ENCODE data around the gene ELMO3. TPM values are rescaled to one million over a fixed set of nuclear protein-coding genes. Genes with fewer than 3 reads are reported as not detected.

Gene ELMO3
- total RNA-seq, 1 experiment from 2014 or later: 8.6 TPM

GRCh38 chr16:67184995-67185650 is 13.8 kb upstream of the ELMO3 start:
- H3K27ac Mint-ChIP-seq: no peak overlapping the region
- H3K23ac ChIP-seq (ENCODE audit: insufficient read length, low read depth, low read length): no peak overlapping the region

More at GRCh38 chr16:67184995-67185650, 13.8 kb upstream of the ELMO3 start:
- H3K79me2 ChIP-seq (ENCODE audit: insufficient read depth, low read length): no peaks in the 10 kb centered on the region
- no peak overlapping the region for H2BK15ac ChIP-seq (ENCODE audit: low read depth, low read length)
- no peak overlapping the region for H2BK5ac ChIP-seq (ENCODE audit: insufficient read length, low read length)
- peak; percentile 87 for TF ChIP-seq CTCF (conservative IDR thresholded peaks at IDR 0.05)
- DNase-seq: peak; percentile 96
- H3K27me3 ChIP-seq (ENCODE audit: insufficient read depth, low read length): peaks cover 4% of the 10 kb centered on the region; the same call in 1 of the 2 replicates
- H2AK5ac ChIP-seq (ENCODE audit: insufficient read length, low read length): no peak overlapping the region
- H3K79me1 ChIP-seq (ENCODE audit: insufficient read depth, low read depth, low read length, poor library complexity, severe bottlenecking): no peaks in the 10 kb centered on the region
- no peak overlapping the region for H3T11ph ChIP-seq (ENCODE audit: low read length)
- no peak overlapping the region for H4K5ac ChIP-seq (ENCODE audit: insufficient read length, low read depth, low read length)
- no peaks in the 10 kb centered on the region; a peak in 1 of 5 replicates for H3K9me3 Mint-ChIP-seq
- no peaks in the 10 kb centered on the region for H4K20me1 ChIP-seq (ENCODE audit: control insufficient read depth, insufficient read depth, insufficient read length)
- peak overlapping the region; percentile 63 to 81 for H3K4me3 Mint-ChIP-seq
- H3K23me2 ChIP-seq (ENCODE audit: insufficient read length, low read depth, low read length, poor library complexity, severe bottlenecking): peaks cover 12% of the 10 kb centered on the region
- H3K9ac ChIP-seq (ENCODE audit: extremely low read depth, insufficient read length, low read length): no peak overlapping the region
- no peak overlapping the region for H3K4ac ChIP-seq (ENCODE audit: low read depth, low read length)
- no peaks in the 10 kb centered on the region for H3K9me3 ChIP-seq (ENCODE audit: control insufficient read depth, low read depth, low read length)
- H3K56ac ChIP-seq (ENCODE audit: insufficient read length, low read depth, low read length): no peak overlapping the region
- H2AFZ ChIP-seq (ENCODE audit: low read length): no peak overlapping the region
- no peak overlapping the region for H2BK120ac ChIP-seq (ENCODE audit: low read depth, low read length, poor library complexity, severe bottlenecking)
- H3K27me3 Mint-ChIP-seq (ENCODE audit: low read depth): peaks cover 29% of the 10 kb centered on the region
- peaks cover 6% of the 10 kb centered on the region; the same call in 1 of the 2 replicates for H3K4me1 ChIP-seq (ENCODE audit: insufficient read depth, low read length)
- H4K8ac ChIP-seq (replicated peaks; ENCODE audit: insufficient read length, low read depth, low read length): no peak overlapping the region
- no peak overlapping the region for H3K14ac ChIP-seq (ENCODE audit: insufficient read depth, low read length)
- no peak overlapping the region for H3K27ac ChIP-seq (ENCODE audit: insufficient read length, low read depth, low read length)
- no peak overlapping the region for H2BK12ac ChIP-seq (ENCODE audit: insufficient read length, low read depth, low read length)
- H3K4me2 ChIP-seq (ENCODE audit: insufficient read depth, insufficient read length, low read length): peak overlapping the region; percentile 72
- no CpG with 5 or more reads among the region's 43 CpGs for WGBS (ENCODE audit: extremely low coverage, insufficient read length, low lambda C conversion rate)
- no peak overlapping the region for H2BK20ac ChIP-seq (ENCODE audit: low read depth, low read length, poor library complexity, severe bottlenecking)
- no peak overlapping the region for H3K18ac ChIP-seq (ENCODE audit: insufficient read length, low read depth, low read length)
- no peak overlapping the region for H4K91ac ChIP-seq (ENCODE audit: insufficient read length, low read depth, low read length)
- peaks cover 12 to 17% of the 10 kb centered on the region in 2 experiments for H3K4me1 Mint-ChIP-seq
- no peaks in the 10 kb centered on the region for H3K36me3 Mint-ChIP-seq (ENCODE audit: insufficient read depth in 1 of 3, low read depth in 3 of 3)

Measured in H9 (cell line).